GM19025 (cell line): ENCODE measurements around the gene ANKLE1.
"Not testable (repeated sequence)": the region's sequence is repeated elsewhere in the genome, so short reads cannot be mapped to it uniquely, and the experiment has no call there.

ENCODE experiments used
- ATAC-seq: cut with Tn5 transposase; IDR thresholded peaks from one replicate; pipeline ENCODE4 v1.9.1; 2021; ENCODE audit warnings: mild to moderate bottlenecking, low read depth, moderate library complexity; ENCODE audit not compliant: unreplicated experiment

Gene ANKLE1

GRCh38 chr19:17279436-17279835 lies 2.3 kb upstream of the ANKLE1 start:
- no peak for ATAC-seq

GRCh38 chr19:17282488-17283125 lies 906 bp downstream of the ANKLE1 start:
- peak; percentile 88 for ATAC-seq

- no peak for ATAC-seq
Measured at GRCh38 chr19:17283504-17283996, 1.8 kb downstream of the ANKLE1 start.

GRCh38 chr19:17285415-17286135 lies 3.9 kb downstream of the ANKLE1 start:
- ATAC-seq, result no peak

- ATAC-seq, result no peak
Measured at GRCh38 chr19:17286263-17286662, 4.6 kb downstream of the ANKLE1 start.

- no peak for ATAC-seq
Measured at GRCh38 chr19:17286752-17287151, 5.1 kb downstream of the ANKLE1 start.

GRCh38 chr19:17289489-17289888 lies 7.8 kb downstream of the ANKLE1 start:
- no peak for ATAC-seq

- peak; percentile 68 for ATAC-seq
Measured at GRCh38 chr19:17292301-17293074, 10.8 kb downstream of the ANKLE1 start.

GRCh38 chr19:17293605-17294004 lies 11.9 kb downstream of the ANKLE1 start:
- no peak for ATAC-seq

GRCh38 chr19:17294051-17294891 lies 12.6 kb downstream of the ANKLE1 start:
- no peak for ATAC-seq

GRCh38 chr19:17295551-17295950 lies 13.8 kb downstream of the ANKLE1 start:
- ATAC-seq, result not testable (repeated sequence)

GRCh38 chr19:17296273-17296672 lies 14.6 kb downstream of the ANKLE1 start:
- ATAC-seq, result no peak

- no peak for ATAC-seq
Measured at GRCh38 chr19:17296976-17297375, 15.3 kb downstream of the ANKLE1 start.

GRCh38 chr19:17300992-17301619 lies 19.4 kb downstream of the ANKLE1 start:
- no peak for ATAC-seq

GRCh38 chr19:17302391-17303166 lies 20.9 kb downstream of the ANKLE1 start:
- ATAC-seq, result no peak

GRCh38 chr19:17303167-17303939 lies 21.7 kb downstream of the ANKLE1 start, which contains the start of gene ABHD8:
TSS of gene ABHD8 (minus strand) at chr19:17303425. CDS start at chr19:17301616, 1,809 bp downstream.
- ATAC-seq, result peak; percentile 55

- no peak for ATAC-seq
Measured at GRCh38 chr19:17303940-17304267, 22.2 kb downstream of the ANKLE1 start.
